Smooth muscle cell (in vitro differentiated cells): ENCODE data around the gene CYGB. TPM values are rescaled to one million over a fixed set of nuclear protein-coding genes. Genes with fewer than 3 reads are reported as not detected.

Experiments used
- DNase-seq: peaks from one replicate; lab custom pipeline; 2025; ENCODE audit not compliant: unreplicated experiment; lab: John Stamatoyannopoulos, UW
- H2AFZ ChIP-seq: fragments of 200-600 bp; sonication (generic); 2 replicates; pipeline ENCODE4 v1.6.0; 2016; ENCODE audit warnings: antibody characterized with exemption, low read depth, mild to moderate bottlenecking
- H3F3A ChIP-seq: fragments of 200-600 bp; sonication (generic); 2 replicates; pipeline ENCODE4 v1.6.0; 2017; ENCODE audit warnings: antibody characterized with exemption, low read depth
- H3K27ac ChIP-seq: fragments of 200-600 bp; sonication (generic); 2 replicates; pipeline ENCODE4 v1.5.1; 2016; ENCODE audit warnings: low read depth, mild to moderate bottlenecking
- H3K27me3 ChIP-seq: fragments of 200-600 bp; sonication (generic); 2 replicates; pipeline ENCODE4 v1.6.1; 2016; ENCODE audit warnings: low read depth, mild to moderate bottlenecking
- H3K36me3 ChIP-seq: fragments of 200-600 bp; sonication (generic); 2 replicates; pipeline ENCODE4 v1.5.1; 2016; ENCODE audit warnings: low read depth
- H3K4me1 ChIP-seq: fragments of 200-600 bp; sonication (generic); 2 replicates; pipeline ENCODE4 v1.5.1; 2016; ENCODE audit warnings: low read depth
- H3K4me2 ChIP-seq: fragments of 200-600 bp; sonication (generic); 2 replicates; pipeline ENCODE4 v1.6.0; 2016; ENCODE audit warnings: mild to moderate bottlenecking
- H3K4me3 ChIP-seq: fragments of 200-600 bp; sonication (generic); 2 replicates; pipeline ENCODE4 v1.5.1; 2016; ENCODE audit warnings: mild to moderate bottlenecking
- H3K79me2 ChIP-seq: fragments of 200-600 bp; sonication (generic); 2 replicates; pipeline ENCODE4 v1.6.0; 2016; ENCODE audit warnings: low read depth, mild to moderate bottlenecking
- H3K9ac ChIP-seq: fragments of 200-600 bp; sonication (generic); 2 replicates; pipeline ENCODE4 v1.6.0; 2016; ENCODE audit warnings: low read depth
- H3K9me3 ChIP-seq: fragments of 200-600 bp; sonication (generic); replicated peaks from 2 replicates; pipeline ENCODE4 v1.5.1; 2016; ENCODE audit warnings: low read depth
- H4K20me1 ChIP-seq: fragments of 200-600 bp; sonication (generic); 2 replicates; pipeline ENCODE4 v1.6.0; 2016; ENCODE audit warnings: low read depth
- WGBS: methylation state at CpG from one replicate; pipeline ENCODE4 v1.1.7; 2016; ENCODE audit warnings: low lambda C conversion rate; 5-methylcytosine and 5-hydroxymethylcytosine counted together
- polyA plus RNA-seq: library from polyadenylated mRNA; unstranded; fragments of >200 nt; fragmentation: Nextera tagmentation; extraction: Ambion mirVana; gene quantifications from 2 replicates; pipeline ENCODE4 v1.2.1, GENCODE V29; 2016
- total RNA-seq: library from RNA; depleted of rRNA; stranded (reverse); fragments of >200 nt; gene quantifications from 2 replicates; pipeline ENCODE4 v1.2.3, GENCODE V29; 2014
- TF ChIP-seq, protein P1 (sequence below): fragments of 200-600 bp; sonication (generic); IDR thresholded peaks from 2 replicates; pipeline ENCODE4 v1.5.1; 2017; ENCODE audit warnings: borderline replicate concordance, mild to moderate bottlenecking, antibody characterized with exemption; ENCODE audit not compliant: insufficient read depth, poor library complexity, severe bottlenecking

CYGB gene
- total and polyA plus RNA-seq, 2 experiments from 2014 or later = 13.9 to 22.2 TPM

- peak; percentile 65 for DNase-seq
- H3K27ac ChIP-seq = peak overlapping the region; percentile 81
- no peak overlapping the region for H3K4me3 ChIP-seq
- H3K9ac ChIP-seq = peak overlapping the region; percentile 55
- no peak overlapping the region for H3K4me2 ChIP-seq
- TF ChIP-seq, protein P1, sequence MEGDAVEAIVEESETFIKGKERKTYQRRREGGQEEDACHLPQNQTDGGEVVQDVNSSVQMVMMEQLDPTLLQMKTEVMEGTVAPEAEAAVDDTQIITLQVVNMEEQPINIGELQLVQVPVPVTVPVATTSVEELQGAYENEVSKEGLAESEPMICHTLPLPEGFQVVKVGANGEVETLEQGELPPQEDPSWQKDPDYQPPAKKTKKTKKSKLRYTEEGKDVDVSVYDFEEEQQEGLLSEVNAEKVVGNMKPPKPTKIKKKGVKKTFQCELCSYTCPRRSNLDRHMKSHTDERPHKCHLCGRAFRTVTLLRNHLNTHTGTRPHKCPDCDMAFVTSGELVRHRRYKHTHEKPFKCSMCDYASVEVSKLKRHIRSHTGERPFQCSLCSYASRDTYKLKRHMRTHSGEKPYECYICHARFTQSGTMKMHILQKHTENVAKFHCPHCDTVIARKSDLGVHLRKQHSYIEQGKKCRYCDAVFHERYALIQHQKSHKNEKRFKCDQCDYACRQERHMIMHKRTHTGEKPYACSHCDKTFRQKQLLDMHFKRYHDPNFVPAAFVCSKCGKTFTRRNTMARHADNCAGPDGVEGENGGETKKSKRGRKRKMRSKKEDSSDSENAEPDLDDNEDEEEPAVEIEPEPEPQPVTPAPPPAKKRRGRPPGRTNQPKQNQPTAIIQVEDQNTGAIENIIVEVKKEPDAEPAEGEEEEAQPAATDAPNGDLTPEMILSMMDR = no peak
- H2AFZ ChIP-seq = peak overlapping the region; percentile 16
- no peaks in the 10 kb centered on the region for H3F3A ChIP-seq
- peaks cover 21% of the 10 kb centered on the region for H3K4me1 ChIP-seq
- WGBS = 42% methylated on average over 31 of the region's 31 CpGs
- H3K36me3 ChIP-seq = no peaks in the 10 kb centered on the region
- no peaks in the 10 kb centered on the region for H3K79me2 ChIP-seq
- H4K20me1 ChIP-seq = peaks cover 14% of the 10 kb centered on the region
- no peaks in the 10 kb centered on the region for H3K9me3 ChIP-seq
- no peaks in the 10 kb centered on the region for H3K27me3 ChIP-seq
Observed at GRCh38 chr17:76497979-76498875, 39.3 kb downstream of the CYGB start.

DNA sequence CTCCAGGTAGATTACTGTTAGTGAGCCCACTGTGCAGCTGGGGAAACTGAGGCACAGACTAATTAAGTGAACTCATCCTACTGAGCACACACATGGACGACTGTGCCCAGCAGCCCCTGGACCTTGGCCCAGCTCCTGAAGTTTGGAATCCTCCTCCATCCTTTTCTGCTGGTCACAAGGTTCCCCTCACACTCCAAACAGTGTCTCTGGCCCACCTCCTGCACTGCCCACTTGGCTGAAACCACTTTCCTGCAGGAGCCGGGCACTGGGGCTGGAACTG is 39.9 kb downstream of the CYGB start:
- no peaks in the 10 kb centered on the region for H3K9me3 ChIP-seq
- no peaks in the 10 kb centered on the region for H3K79me2 ChIP-seq
- TF ChIP-seq, protein P1 = no peak
- no peak overlapping the region for H3K9ac ChIP-seq
- peaks cover 17% of the 10 kb centered on the region for H4K20me1 ChIP-seq
- no peak overlapping the region for H3K4me2 ChIP-seq
- DNase-seq = no peak
- H3K4me3 ChIP-seq = no peak overlapping the region
- no peaks in the 10 kb centered on the region for H3K27me3 ChIP-seq
- WGBS = 80% methylated on average over 2 of the region's 2 CpGs
- H3F3A ChIP-seq = no peaks in the 10 kb centered on the region
- H2AFZ ChIP-seq = peak overlapping the region; percentile 16
- H3K4me1 ChIP-seq = peaks cover 25% of the 10 kb centered on the region
- no peaks in the 10 kb centered on the region for H3K36me3 ChIP-seq
- peak overlapping the region; percentile 81 for H3K27ac ChIP-seq

DNA sequence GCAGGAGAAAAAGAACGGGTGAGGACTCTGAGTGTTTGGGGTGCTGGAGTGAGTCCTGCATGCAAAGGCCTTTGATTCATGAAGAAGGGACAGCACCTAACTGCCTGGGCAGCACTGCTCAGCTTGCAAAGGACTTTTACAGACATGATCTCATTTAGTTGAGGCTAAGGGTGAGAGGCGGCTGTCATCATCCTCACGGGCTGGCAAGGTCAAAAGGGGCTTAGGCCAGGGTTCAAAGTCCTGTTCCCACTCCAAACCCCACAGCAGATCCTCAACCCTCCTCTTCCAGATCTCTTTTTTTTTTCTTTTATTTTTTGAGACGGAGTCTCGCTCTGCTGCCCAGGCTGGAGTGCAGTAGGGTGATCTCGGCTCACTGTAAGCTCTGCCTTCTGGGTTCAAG is 41.0 kb downstream of the CYGB start:
- no peaks in the 10 kb centered on the region for H3K79me2 ChIP-seq
- TF ChIP-seq, protein P1 = no peak

More for the DNA sequence above, 41.0 kb downstream of the CYGB start:
- H3K9me3 ChIP-seq = no peaks in the 10 kb centered on the region
- no peak overlapping the region for H3K27ac ChIP-seq
- H3K9ac ChIP-seq = no peak overlapping the region
- no peaks in the 10 kb centered on the region for H3K36me3 ChIP-seq
- H3K4me2 ChIP-seq = no peak overlapping the region
- 93% methylated on average over 6 of the region's 6 CpGs for WGBS
- H3K4me3 ChIP-seq = no peak overlapping the region
- H4K20me1 ChIP-seq = peaks cover 25% of the 10 kb centered on the region
- H3K27me3 ChIP-seq = no peaks in the 10 kb centered on the region
- no peak overlapping the region for H2AFZ ChIP-seq
- no peaks in the 10 kb centered on the region for H3F3A ChIP-seq
- peaks cover 25% of the 10 kb centered on the region for H3K4me1 ChIP-seq
- no peak for DNase-seq
